ENCODE measurements around the gene OR5I1.

OR5I1 gene

DNA sequence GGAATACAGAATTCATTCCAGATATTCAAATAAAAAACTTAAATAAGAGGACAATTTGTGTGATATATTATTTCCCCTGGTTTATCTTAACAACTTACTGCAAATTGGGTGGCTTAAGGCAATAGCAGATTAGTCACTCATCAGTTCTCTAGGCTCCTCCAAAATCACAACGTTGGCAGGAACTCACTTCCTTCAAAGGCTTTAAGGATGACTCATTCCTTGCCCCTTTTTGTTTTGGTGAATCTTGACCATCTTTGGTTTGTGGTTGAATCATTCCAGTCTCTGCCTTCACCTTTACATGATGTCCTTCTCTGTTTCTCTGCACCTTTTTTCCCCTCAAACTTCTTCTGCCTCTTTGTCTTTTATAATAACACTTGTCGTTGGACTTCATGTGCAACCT is 30.2 kb upstream of the OR5I1 start:
- Histone ChIP-seq H3K4me3 (ENCODE audit: low read depth in 1 of 2, low read length in 2 of 2) (no peak overlapping the region), H3K36me3 (ENCODE audit: insufficient read depth, low read length) (no peaks in the 10 kb centered on the region), H3K9me3 (ENCODE audit: insufficient read depth, low read length, severe bottlenecking) (no peaks in the 10 kb centered on the region), H3K4me2 (ENCODE audit: insufficient read depth, low read length) (no peak overlapping the region), H3K27me3 (ENCODE audit: insufficient read depth, low read length, poor library complexity) (no peaks in the 10 kb centered on the region), H3K4me1 (ENCODE audit: insufficient read depth, low read length) (no peaks in the 10 kb centered on the region), H4K20me1 (ENCODE audit: insufficient read depth, low read length) (no peaks in the 10 kb centered on the region), H2AFZ (ENCODE audit: low read depth, low read length) (no peak overlapping the region), H3K27ac (ENCODE audit: low read length) (no peak overlapping the region), H3K79me2 (ENCODE audit: insufficient read depth, low read length) (no peaks in the 10 kb centered on the region), H3K9ac (ENCODE audit: low read depth, low read length) (no peak overlapping the region)
- no peak for ATAC-seq (ENCODE audit: insufficient read depth, low read depth)
- TF ChIP-seq, protein P1, sequence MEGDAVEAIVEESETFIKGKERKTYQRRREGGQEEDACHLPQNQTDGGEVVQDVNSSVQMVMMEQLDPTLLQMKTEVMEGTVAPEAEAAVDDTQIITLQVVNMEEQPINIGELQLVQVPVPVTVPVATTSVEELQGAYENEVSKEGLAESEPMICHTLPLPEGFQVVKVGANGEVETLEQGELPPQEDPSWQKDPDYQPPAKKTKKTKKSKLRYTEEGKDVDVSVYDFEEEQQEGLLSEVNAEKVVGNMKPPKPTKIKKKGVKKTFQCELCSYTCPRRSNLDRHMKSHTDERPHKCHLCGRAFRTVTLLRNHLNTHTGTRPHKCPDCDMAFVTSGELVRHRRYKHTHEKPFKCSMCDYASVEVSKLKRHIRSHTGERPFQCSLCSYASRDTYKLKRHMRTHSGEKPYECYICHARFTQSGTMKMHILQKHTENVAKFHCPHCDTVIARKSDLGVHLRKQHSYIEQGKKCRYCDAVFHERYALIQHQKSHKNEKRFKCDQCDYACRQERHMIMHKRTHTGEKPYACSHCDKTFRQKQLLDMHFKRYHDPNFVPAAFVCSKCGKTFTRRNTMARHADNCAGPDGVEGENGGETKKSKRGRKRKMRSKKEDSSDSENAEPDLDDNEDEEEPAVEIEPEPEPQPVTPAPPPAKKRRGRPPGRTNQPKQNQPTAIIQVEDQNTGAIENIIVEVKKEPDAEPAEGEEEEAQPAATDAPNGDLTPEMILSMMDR (IDR thresholded peaks at IDR 0.05; ENCODE audit: borderline replicate concordance, extremely low read depth, low read length, poor library complexity, severe bottlenecking), result no peak
- no peak for TF ChIP-seq EZH2 (IDR thresholded peaks at IDR 0.05; ENCODE audit: borderline replicate concordance, low read depth, low read length, severe bottlenecking)
- no peak for DNase-seq

DNA sequence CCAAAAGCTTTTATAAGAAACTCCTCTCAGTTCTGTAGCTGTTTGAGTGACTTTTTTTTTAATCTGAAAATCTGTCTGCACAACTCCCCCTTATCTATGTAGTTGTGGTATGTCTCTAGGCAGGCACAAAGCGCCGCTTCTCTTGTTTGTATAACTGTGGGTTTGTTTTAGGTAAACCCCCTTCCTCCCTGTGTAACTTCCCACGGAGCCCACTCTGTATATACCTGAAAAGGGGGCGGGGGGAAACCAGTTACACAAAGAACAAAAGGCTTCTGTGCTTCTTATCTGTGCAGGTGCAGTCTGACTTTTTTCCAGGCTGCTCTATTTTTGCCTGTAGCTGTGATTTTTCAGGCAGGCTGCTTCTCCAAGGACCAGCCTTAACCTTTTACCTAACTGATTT is 20.3 kb upstream of the OR5I1 start:
- H3K9me3 ChIP-seq (ENCODE audit: insufficient read depth, low read length, severe bottlenecking), result no peaks in the 10 kb centered on the region
- no peak overlapping the region for H3K4me2 ChIP-seq (ENCODE audit: insufficient read depth, low read length)
- no peaks in the 10 kb centered on the region for H3K79me2 ChIP-seq (ENCODE audit: insufficient read depth, low read length)
- DNase-seq (no peak), ATAC-seq (ENCODE audit: insufficient read depth, low read depth) (no peak)
- H3K27ac ChIP-seq (ENCODE audit: low read length), result no peak overlapping the region
- H3K9ac ChIP-seq (ENCODE audit: low read depth, low read length), result no peak overlapping the region
- H4K20me1 ChIP-seq (ENCODE audit: insufficient read depth, low read length), result no peaks in the 10 kb centered on the region
- H3K36me3 ChIP-seq (ENCODE audit: insufficient read depth, low read length), result no peaks in the 10 kb centered on the region
- H2AFZ ChIP-seq (ENCODE audit: low read depth, low read length), result no peak overlapping the region
- TF ChIP-seq, protein P1 (IDR thresholded peaks at IDR 0.05; ENCODE audit: borderline replicate concordance, extremely low read depth, low read length, poor library complexity, severe bottlenecking), result no peak
- no peak for TF ChIP-seq EZH2 (IDR thresholded peaks at IDR 0.05; ENCODE audit: borderline replicate concordance, low read depth, low read length, severe bottlenecking)
- no peaks in the 10 kb centered on the region for H3K4me1 ChIP-seq (ENCODE audit: insufficient read depth, low read length)
- H3K27me3 ChIP-seq (ENCODE audit: insufficient read depth, low read length, poor library complexity), result no peaks in the 10 kb centered on the region
- H3K4me3 ChIP-seq (ENCODE audit: low read depth in 1 of 2, low read length in 2 of 2), result no peak overlapping the region

DNA sequence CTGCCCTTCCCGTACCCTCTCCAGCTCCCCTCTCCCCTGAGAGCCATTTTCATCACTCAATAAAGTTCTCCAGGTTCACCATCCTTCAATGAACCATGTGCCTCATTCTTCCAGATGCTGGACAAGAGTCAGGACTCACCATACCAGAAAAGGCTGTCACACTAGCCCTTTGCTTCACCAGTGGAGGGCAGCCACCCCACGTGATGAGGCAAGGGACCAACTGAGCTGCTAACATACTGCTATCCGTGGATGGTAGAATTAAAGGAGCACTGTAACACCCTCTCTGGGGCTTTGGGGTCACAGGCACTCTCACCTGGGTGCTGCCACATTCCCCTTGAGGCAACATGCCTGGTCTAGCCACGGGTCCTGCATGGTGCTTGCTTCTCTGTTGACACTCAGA is 13.1 kb upstream of the OR5I1 start:
- Histone ChIP-seq H3K9ac (ENCODE audit: low read depth, low read length) (no peak overlapping the region), H3K27me3 (ENCODE audit: insufficient read depth, low read length, poor library complexity) (no peaks in the 10 kb centered on the region), H3K27ac (ENCODE audit: low read length) (no peak overlapping the region), H2AFZ (ENCODE audit: low read depth, low read length) (no peak overlapping the region), H4K20me1 (ENCODE audit: insufficient read depth, low read length) (no peaks in the 10 kb centered on the region), H3K4me3 (ENCODE audit: low read depth in 1 of 2, low read length in 2 of 2) (no peak overlapping the region), H3K36me3 (ENCODE audit: insufficient read depth, low read length) (no peaks in the 10 kb centered on the region), H3K4me2 (ENCODE audit: insufficient read depth, low read length) (no peak overlapping the region), H3K9me3 (ENCODE audit: insufficient read depth, low read length, severe bottlenecking) (no peaks in the 10 kb centered on the region), H3K79me2 (ENCODE audit: insufficient read depth, low read length) (no peaks in the 10 kb centered on the region), H3K4me1 (ENCODE audit: insufficient read depth, low read length) (no peaks in the 10 kb centered on the region)
- TF ChIP-seq EZH2 (IDR thresholded peaks at IDR 0.05; ENCODE audit: borderline replicate concordance, low read depth, low read length, severe bottlenecking), result no peak
- TF ChIP-seq, protein P1 (IDR thresholded peaks at IDR 0.05; ENCODE audit: borderline replicate concordance, extremely low read depth, low read length, poor library complexity, severe bottlenecking), result no peak
- ATAC-seq (ENCODE audit: insufficient read depth, low read depth), result no peak
- DNase-seq, result no peak

Measured in DND-41 (cell line).